Stimulated activated CD8-positive, alpha-beta memory T cell treated with anti-CD3 and anti-CD28 coated beads, Interleukin-12 subunit alpha, Interleukin-12 subunit beta, amount 100 ng/mL, for 1 hour (primary cell): Measurements from ENCODE around the gene PHF21A.

Source experiments
- DNase-seq: peaks from one replicate; pipeline ENCODE4 v3.0.0-alpha.2; 2020; ENCODE audit warnings: low read depth

Gene PHF21A

DNA sequence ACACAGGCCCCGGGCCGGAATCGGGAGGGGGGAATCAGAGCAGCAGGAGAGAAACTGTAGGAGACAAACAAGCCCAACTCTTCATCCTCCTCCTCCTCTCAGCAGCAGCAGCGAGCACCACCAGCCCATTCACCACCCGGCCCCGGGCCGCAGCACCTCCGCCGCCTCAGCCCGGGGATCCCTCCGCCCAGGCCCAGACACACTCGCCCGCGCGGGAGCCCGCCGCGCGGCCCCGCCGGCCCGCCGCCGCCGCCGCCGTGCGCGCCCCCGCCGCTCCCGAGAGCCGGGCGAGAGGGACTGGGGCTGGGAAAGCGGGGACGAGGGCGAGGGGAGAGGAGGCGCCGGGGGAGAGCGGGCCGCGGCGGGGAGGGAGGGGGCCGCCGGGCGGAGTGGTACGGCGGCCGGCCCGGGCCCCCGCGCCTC is at the start of gene PHF21A:
Gene PHF21A (minus strand): TSS at position 154 of the 423 bp plus-strand sequence. CDS start 37,235 bp downstream, outside the sequence.
- peak; percentile 73 for DNase-seq

DNA sequence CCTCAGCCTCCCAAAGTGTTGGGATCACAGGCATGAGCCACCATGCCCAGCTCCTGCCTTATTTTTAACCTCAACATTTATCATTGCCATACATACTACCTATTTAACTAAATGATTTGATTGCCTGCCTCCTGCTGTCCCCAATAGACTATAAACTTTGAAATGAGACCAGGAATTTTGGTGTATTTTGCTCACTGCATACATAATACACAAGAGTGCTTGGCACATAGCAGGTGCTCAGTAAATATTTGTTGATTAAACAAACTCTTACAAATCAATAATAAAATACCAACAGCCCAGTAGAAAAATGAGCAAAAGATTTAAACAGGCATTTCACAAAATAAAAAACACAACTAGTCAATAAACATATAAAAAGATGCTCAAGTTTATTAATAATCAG is 49.5 kb upstream of the PHF21A start:
- DNase-seq: no peak

DNA sequence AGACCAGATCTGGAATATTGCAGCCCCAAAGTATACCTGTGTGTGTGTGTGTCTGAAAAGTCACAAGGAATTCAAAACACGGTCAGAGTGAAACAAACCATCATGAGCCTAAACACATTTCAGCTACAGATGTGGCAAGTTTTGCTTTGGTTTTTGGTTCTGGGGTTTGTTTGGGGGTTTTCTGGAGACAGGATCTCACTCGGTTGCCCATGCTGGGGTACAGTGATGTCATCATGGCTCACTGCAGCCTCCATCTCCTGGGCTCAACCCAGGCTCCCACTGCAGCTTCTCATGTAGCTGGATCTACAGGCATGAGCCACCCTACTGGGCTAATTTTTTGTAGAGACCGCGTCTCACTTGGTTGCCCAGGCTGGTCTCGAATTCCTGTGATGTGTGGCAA is 41.4 kb upstream of the PHF21A start:
- DNase-seq: no peak

DNA sequence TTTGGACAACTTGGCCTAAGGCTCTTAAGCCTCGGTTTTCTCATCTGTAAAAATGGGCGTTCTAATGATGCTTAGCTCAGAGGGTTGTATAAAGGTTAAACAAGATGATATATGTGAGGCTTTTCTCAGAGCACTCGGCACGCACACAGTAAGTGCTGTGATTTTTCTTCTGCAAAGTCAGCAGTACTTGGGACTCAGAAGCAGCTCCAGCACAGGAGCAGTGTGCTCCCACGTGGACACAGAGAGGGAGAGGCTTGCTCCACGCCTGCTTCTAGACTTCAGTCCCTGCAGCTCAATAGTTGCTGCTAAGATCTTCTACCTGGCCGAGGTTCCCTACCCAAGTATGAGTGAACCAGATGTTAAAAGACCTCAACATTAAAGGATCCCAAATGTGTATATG is 39.9 kb upstream of the PHF21A start:
- no peak for DNase-seq

DNA sequence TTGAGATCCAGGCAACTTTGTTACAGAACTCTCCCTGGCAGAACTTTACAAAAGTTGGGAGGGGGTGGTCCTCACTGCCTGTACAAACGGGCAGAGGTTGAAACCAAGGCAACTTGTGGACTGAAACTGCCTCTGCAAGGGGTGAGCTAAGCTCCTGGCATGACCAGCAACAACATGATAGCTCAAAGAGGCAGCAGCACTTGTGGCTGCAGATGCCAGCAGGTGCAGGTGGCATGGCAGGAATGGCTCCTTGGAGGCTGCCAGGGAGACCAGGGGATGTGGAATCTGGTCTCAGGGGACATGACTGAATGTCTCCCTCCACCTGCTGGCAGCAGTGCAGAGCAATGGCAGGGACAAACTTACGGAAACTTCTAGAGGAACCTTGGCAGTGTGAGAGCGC is 38.8 kb upstream of the PHF21A start:
- DNase-seq: no peak

DNA sequence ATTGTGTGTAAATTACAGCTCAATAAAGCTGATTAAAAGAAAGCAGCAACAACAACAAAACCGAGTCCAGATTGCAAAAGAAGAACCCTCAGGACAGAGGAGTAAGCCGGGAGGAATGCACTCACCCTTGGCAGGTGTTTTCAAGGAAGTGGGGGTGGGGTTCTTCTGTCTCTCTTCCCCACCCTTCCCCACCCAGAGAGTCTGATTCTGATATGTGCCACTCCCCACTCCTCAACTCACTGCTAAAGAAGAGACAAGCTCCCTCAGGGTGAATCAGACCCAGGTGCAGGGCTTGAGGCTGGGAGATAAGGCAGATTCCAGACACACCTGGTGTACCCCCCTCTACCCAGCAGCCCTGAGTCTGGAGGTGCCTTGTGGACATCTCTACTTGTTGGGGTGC is 38.4 kb upstream of the PHF21A start:
- DNase-seq: no peak

DNA sequence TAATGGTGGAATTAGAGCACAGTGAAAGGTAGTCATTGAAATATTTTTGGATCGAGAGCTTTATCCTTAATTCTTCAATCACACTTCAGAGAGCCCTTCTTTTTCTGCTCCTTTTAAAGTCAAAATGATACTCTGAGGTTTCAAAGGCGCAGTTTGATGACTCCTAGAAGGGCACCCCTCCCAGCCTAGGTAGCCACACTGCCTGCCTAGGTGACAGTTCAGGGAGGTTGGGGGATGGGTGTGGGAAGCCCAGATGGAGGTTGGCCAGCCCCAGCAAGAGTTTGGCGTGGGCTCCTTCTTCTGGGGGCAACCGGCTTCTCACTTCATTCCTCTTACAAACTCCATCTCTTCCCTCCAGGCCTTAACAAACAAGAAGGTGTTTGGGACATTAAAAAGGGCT is 28.6 kb upstream of the PHF21A start:
- no peak for DNase-seq

DNA sequence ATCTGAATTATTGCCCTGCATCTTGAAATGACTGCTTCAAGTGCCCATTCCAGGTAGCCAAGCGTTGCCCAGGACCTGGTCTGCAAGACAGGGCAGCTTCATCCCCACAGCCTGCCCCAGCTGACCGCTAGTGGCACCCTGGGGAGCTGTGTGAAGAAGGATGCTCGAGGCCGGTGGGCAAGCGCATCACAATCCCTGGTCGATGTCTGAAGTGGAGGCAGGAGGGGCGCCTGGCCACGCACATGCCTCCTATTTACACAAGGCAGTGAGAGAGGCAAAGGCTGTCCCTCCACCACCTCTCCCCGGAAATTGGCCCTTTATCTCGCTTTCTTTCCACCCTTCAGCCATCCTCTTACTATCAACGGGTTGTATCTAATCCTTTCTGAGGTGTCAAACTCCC is 28.1 kb upstream of the PHF21A start:
- DNase-seq: no peak

DNA sequence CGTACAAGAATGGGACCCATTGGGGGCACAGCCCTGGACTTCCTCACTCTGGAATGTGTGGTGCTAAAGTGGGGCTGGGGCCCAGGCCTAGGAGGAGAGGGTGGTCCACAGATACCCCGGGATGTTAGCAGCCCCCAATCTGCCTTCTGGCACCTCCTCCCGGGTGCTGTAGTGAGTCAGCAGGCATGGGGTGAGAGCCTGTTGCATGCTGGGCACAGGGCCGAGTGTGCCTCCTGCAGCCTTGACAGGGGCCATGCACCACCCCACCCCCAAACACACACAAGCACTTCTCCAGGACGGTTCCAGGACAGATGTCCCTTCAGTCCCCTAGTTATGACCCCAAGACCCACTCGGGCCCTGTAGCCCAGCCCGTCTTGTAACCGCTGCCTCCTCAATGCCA is 23.5 kb upstream of the PHF21A start:
- no peak for DNase-seq

DNA sequence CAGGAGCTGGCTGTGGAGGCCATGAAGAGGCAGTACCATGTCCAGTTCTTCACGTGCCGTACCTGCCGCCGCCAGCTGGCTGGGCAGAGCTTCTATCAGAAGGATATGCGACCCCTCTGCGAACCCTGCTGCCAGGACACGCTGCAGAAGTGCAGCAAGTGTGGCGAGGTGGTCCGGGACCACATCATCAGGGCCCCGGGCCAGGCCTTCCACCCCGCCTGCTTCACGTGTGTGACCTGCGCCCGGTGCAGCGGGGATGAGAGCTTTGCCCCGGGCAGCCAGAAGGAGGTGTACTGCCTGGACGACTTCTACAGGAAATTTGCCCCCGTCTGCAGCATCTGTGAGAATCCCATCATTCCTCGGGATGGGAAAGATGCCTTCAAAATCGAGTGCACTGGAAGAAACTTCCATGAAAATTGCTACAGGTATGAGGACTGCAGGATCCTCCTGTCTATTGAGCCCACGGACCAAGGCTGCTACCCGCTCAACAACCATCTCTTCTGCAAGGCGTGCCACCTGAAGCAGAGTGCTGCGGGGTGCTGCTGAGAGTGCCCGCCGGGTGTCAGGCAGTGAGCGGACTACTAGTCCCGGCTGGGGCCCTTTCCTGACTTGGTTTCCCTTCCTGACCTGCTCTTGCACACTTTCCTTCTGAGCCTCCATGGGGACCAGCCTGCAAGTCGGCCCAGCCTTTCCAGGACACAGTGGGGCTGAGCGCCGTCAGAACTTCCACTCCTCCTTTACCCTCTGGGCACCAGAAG is 22.0 kb upstream of the PHF21A start:
- DNase-seq: no peak

DNA sequence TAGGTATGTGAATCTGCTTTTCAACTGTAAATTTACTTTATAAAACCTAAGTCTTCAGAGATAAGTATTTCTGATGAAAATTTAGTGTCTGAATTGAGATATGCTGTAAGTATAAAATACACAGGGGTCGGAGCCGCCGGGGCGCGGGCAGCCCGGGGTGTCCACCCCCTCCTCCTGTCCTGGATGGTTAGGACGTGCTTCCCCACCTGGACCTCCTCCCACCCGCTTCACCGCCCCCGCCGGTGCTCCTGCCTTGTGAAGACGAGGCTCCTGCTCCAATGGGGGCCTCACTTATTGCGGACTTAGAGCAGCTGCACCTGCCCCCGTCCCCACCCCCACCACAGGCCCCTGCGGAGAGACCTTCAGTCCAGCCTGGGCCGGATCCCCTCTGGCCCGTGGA is 21.3 kb upstream of the PHF21A start:
- no peak for DNase-seq

DNA sequence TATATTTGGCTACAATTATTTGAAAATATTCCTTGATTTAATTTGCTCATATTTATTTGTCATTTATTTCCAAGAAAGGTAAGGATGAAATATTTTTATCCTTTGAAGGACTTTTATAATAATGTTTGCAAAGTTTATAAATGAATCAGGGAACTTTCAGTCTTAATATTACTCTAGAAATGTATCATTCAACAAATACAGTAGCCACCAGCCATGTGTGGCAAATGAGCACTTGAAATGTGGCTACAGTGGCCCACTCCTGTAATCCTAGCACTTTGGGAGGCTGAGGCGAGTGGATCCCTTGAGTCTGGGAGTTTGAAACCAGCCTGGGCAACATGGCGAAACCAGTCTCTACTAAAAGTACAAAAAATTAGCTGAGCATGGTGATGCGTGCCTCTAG is 20.3 kb upstream of the PHF21A start:
- DNase-seq: no peak

DNA sequence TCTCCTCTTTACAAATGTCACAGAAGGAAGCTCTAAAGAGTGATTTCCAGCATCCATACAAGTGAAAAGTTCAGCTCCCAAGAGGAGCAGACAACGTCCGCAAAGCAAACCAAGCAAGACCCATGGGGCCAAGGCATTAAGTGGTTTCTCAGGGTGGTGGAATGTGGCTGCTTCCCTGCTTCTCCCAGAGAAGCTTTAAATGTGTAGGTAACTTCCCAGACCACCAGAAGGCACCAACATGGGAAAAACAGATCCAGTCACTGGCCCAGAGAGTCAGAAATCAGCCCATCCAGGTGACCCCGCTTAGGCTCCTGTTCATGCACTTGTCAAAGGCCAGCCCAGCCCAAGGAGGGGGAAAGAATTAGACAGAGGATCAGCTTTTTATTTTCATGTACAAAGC is 13.3 kb upstream of the PHF21A start:
- DNase-seq: no peak

DNA sequence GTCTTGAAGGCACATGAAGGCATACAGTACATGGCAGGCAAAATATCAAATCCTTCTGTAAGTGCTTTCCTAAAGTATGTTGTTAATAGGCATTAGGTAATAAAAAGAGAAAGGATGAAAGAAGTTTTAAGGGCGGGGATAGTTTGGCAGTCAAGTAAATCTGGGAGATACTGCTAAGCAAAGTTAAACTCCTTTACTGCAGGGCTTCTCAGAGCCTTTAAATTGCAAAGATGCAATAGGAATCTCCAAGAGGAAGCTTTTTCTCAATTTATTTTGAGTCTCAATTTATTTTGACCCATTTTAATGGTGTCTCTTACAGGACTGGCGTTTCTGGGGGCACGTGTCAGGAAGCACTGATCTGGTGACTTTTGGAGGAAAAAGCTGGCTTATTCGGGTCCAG is 12.8 kb upstream of the PHF21A start:
- no peak for DNase-seq

DNA sequence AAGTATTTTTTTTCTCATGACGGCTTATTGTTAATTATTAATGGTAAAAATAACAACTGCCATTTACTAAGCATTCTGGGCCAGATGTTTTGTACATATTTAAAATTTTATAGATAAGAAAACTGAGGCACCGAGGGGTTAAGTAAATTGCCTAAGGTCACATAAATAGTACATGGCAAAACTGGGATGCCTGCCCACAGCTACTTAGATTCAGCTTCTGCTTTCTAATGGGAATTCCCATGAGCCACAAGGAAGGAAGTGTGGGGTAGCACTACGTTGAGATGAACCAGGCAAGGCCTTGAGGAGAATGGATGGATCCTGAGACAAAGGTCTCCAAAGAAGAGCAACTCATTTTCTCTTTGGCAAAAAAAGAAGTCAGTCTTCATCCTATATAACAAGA is 11.9 kb upstream of the PHF21A start:
- DNase-seq: no peak

DNA sequence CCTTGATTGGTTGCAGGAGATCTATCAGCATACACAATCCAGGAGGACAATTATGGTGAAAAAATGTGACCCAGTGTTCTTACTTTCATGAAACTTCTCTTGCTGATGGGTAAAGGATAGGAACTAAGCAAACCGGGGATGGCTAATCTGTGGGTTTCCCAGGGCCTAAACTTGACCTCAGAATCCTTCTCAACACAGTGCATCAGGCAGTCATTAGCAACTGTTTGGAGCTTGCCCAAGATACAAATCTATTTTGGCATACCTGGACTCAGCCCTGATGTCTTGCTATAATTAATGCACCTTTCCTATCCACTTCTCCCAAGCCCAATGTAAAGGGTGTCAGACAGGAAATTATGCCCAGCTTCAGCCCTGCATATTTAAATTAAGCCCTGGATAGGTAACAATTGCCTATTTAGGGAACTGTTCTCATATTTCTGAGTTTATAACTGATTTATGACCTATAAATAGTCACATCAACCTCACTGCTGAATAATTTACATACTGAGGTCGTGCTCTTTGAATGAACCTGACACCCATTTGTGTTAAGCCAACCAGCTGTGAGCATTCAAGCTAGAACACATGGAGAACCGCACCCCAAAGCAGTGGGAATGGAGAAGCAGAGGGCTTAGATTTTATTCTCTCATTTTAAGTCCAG is 9.2 kb upstream of the PHF21A start:
- DNase-seq: no peak

DNA sequence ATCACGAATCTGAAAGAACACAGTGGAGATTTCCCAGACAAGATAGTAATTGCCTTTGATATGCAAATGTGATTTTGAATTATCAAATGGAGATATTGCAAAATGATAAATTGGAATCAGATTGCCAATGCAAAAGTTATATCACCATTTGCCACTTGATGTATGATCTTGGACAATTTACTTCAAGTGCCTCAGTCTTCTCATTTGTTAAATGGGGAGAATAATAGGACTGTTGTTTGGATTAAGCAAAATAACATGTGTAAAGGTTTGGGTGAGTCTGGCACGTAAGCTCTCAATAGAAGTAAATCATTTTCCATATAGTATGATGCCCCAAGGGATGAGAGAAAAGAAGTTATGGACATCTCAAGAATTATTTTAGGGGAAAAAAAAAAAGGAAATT is 7.9 kb upstream of the PHF21A start:
- no peak for DNase-seq

DNA sequence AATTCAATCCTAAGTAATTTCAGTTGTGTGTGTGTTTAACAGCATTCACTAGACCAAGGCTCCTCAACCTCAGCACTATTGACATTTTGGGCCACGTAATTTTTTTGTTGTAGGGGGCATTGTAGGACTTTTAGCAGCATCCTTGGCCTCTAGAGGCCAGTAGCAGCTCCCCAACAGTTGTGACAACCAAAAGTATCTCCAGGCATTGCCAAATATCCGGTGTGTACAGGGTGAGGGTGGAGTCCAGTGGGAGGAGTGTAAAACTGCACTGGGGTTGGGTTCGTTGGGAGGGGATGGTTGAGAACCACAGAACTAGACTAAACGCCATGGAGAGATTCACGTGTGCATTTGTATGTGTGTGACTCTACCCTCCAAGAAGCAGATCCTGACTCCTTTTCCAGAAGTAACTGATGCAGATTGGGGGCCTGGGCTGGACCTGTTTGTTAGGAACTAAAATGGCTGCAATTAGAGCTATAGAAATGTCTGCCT is 5.9 kb upstream of the PHF21A start:
- peak; percentile 27 for DNase-seq

DNA sequence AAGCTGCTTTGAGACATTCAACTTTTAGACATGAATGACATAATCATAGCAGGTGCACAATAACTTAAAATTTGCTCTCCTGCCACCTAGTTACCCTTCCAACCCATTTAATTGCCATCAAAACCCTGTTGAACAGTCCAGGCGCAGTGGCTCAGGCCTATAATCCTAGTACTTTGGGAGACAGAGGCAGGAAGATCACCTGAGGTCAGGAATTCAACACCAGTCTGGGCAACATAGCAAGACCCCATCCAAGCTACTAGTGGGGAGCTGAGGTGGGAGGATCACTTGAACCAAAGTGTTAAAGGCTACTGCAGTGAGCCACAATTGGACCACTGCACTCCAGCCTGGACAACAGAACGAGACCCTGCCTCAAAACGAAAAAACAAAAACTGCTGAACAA is 4.0 kb upstream of the PHF21A start:
- DNase-seq: no peak

DNA sequence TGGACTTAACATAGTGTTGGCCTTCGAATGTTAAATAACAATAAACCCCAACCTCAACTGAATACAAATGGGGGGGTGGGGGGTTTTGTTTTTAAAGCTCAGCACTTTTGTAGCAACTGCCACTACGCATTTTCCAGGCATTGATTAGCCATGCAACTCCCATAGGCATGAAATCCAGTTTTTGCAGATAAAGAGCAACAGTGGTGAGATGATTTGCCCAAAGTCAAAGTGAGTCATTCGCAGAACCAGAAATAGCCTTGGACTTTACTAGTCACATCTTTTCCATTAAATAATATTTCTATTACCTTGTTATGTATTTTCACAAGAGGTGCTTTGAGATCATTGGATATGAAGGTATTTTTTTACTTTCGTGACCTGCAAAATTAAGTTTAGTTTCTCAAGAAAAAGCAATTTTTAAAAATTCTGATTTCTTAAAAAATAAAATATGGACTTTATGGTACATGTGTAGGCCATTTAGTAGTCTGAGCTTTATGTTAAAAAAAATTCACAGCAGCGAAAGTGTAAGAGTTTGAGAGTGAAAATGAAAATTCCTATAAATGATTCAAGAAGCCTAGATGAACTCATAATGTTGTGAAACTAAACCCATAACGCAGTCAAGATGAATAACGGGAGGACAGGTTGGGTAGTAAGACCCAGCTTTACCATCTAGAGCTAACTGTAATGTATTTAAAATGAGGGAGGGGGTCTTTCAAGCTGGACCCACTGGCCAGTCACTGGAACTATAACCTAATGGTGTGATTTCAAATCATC is 1.9 kb upstream of the PHF21A start:
- no peak for DNase-seq

DNA sequence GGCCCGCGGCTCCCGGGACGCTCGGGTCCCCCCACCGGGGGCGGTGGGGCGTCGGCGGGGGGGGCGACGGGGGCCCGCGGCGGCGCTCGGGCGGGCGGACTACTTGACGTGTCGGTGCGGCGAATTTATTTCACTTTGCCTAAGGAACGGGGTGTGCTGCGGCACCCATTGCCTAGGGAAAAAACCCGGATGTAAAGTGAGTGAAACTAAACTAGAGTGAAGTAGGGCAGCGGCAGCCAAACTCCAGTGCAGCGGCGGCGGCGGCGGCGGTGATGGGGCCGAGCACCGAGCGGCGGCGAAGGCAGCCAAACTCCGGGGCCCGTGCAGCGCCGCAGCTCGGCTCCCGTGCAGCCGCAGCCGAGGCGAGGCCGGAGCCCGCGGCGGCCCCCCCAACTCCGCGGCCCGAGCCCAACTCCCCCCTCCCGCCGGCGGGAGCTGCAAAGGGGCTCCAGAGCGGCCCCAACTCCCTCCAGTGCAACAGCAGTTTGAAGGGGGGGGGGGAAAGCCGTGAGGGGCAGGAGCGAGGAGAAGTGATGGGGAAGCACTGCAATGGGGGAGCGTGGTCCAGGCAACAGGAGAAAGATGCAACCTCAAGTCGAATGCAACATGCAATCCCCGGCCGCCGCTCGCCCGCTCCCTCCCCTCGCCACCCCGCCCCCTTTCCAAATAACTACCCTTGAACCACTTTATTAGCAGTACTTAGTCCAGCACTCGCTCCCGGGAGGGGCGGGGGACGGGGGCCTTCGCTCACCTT is 647 bp upstream of the PHF21A start:
- DNase-seq: peak; percentile 50
